Neuronal stem cell (in vitro differentiated cells): ENCODE measurements around the gene ABCD2.
A peak's percentile ranks its signal among the peaks of the same experiment; 100 is the strongest.

Experiments used
- DNase-seq: peaks from one replicate; pipeline ENCODE4 v3.0.0-alpha.2; 2013; ENCODE audit warnings: low spot score
- H2AFZ ChIP-seq: one replicate; pipeline ENCODE4 v1.6.1; 2013; ENCODE audit warnings: mild to moderate bottlenecking, low read length, inconsistent platforms
- H2AK5ac ChIP-seq: 2 replicates; pipeline ENCODE4 v1.6.1; 2013; ENCODE audit warnings: low read depth, mild to moderate bottlenecking, inconsistent platforms, low read length, moderate library complexity, mixed read lengths
- H2BK120ac ChIP-seq: 2 replicates; pipeline ENCODE4 v1.6.1; 2013; ENCODE audit warnings: low read depth, mild to moderate bottlenecking, inconsistent platforms, low read length, moderate library complexity, mixed read lengths
- H2BK12ac ChIP-seq: one replicate; pipeline ENCODE4 v1.6.1; 2013; ENCODE audit warnings: low read length, inconsistent platforms
- H2BK15ac ChIP-seq: 2 replicates; pipeline ENCODE4 v1.6.1; 2013; ENCODE audit warnings: mild to moderate bottlenecking, low read length, inconsistent platforms, mixed read lengths
- H2BK5ac ChIP-seq: one replicate; pipeline ENCODE4 v1.6.1; 2013; ENCODE audit warnings: inconsistent platforms, mild to moderate bottlenecking, low read length, moderate library complexity
- H3K14ac ChIP-seq: one replicate; pipeline ENCODE4 v1.6.1; 2013; ENCODE audit warnings: low read length, inconsistent platforms
- H3K18ac ChIP-seq: 2 replicates; pipeline ENCODE4 v1.6.1; 2013; ENCODE audit warnings: low read length, inconsistent platforms
- H3K23ac ChIP-seq: 2 replicates; pipeline ENCODE4 v1.6.1; 2013; ENCODE audit warnings: low read depth, mild to moderate bottlenecking, mixed read lengths, low read length, inconsistent platforms; ENCODE audit not compliant: poor library complexity
- H3K27ac ChIP-seq: replicated peaks from 3 replicates; pipeline ENCODE4 v1.5.1; 2013; ENCODE audit warnings: low read length, inconsistent platforms
- H3K27me3 ChIP-seq, 3 experiments: 2 replicates each; pipeline ENCODE4 v1.6.1; 2013; ENCODE audit warnings: low read length in 3 of 3, mild to moderate bottlenecking in 2 of 3, inconsistent platforms in 1 of 3, low read depth in 1 of 3, mixed read lengths in 1 of 3, moderate library complexity in 1 of 3; ENCODE audit not compliant: control insufficient read depth in 3 of 3, insufficient read depth in 3 of 3
- H3K36me3 ChIP-seq, 2 donors: replicated peaks in 1 of 2; 2 replicates each; pipeline ENCODE4 v1.6.1; 2013; ENCODE audit warnings: low read length in 2 of 2; ENCODE audit not compliant: control insufficient read depth in 2 of 2, insufficient read depth in 2 of 2
- H3K4ac ChIP-seq: 2 replicates; pipeline ENCODE4 v1.6.1; 2013; ENCODE audit warnings: inconsistent platforms, mild to moderate bottlenecking, low read length, moderate library complexity
- H3K4me1 ChIP-seq, 2 donors: 1 replicate in 1 of 2; 2 replicates in 1 of 2; pipeline ENCODE4 v1.6.1; 2013; ENCODE audit warnings: low read length in 2 of 2, low read depth in 1 of 2; ENCODE audit not compliant: control insufficient read depth in 2 of 2, insufficient read depth in 1 of 2
- H3K4me2 ChIP-seq: one replicate; pipeline ENCODE4 v1.6.1; 2013; ENCODE audit warnings: mild to moderate bottlenecking, low read length, inconsistent platforms; ENCODE audit not compliant: insufficient read depth, poor library complexity, severe bottlenecking
- H3K4me3 ChIP-seq, 2 donors: 2 replicates each; pipeline ENCODE4 v1.5.1; 2013; ENCODE audit warnings: low read length in 2 of 2, mild to moderate bottlenecking in 2 of 2, inconsistent platforms in 1 of 2, moderate library complexity in 1 of 2
- H3K79me1 ChIP-seq: one replicate; pipeline ENCODE4 v1.6.1; 2013; ENCODE audit warnings: low read depth, mild to moderate bottlenecking, inconsistent platforms, low read length, moderate library complexity
- H3K9ac ChIP-seq: one replicate; pipeline ENCODE4 v1.6.1; 2013; ENCODE audit warnings: mild to moderate bottlenecking, low read depth, low read length, inconsistent platforms; ENCODE audit not compliant: poor library complexity
- H3K9me3 ChIP-seq, 2 donors: replicated peaks in 1 of 2; 2 replicates each; pipeline versions ENCODE3 to v1.6.1; 2013; ENCODE audit warnings: low read length in 2 of 2, mild to moderate bottlenecking in 2 of 2, inconsistent platforms in 1 of 2, low read depth in 1 of 2, mixed read lengths in 1 of 2, moderate library complexity in 1 of 2; ENCODE audit not compliant: control insufficient read depth in 2 of 2, insufficient read depth in 1 of 2
- H4K8ac ChIP-seq: one replicate; pipeline ENCODE4 v1.6.1; 2013; ENCODE audit warnings: low read depth, mild to moderate bottlenecking, inconsistent platforms, low read length, moderate library complexity
- H4K91ac ChIP-seq: one replicate; pipeline ENCODE4 v1.6.1; 2013; ENCODE audit warnings: low read length, low read depth, mild to moderate bottlenecking, inconsistent platforms; ENCODE audit not compliant: poor library complexity
- WGBS, 2 donors: extraction: QIAGEN DNeasy Blood & Tissue Kit; methylation state at CpG; one replicate each; pipeline ENCODE4 v1.1.7; 2013; ENCODE audit warnings: missing lambda C conversion rate in 2 of 2, mixed read lengths in 1 of 2; ENCODE audit not compliant: insufficient read length in 2 of 2, insufficient replicate concordance in 1 of 2; ENCODE audit errors: extremely low coverage in 2 of 2; 5-methylcytosine and 5-hydroxymethylcytosine counted together

The ABCD2 gene

GRCh38 chr12:39619316-39619659, 315 bp downstream of the ABCD2 start:
- no peak overlapping the region for H3K14ac ChIP-seq
- H2BK12ac ChIP-seq: no peak overlapping the region
- H3K27ac ChIP-seq: no peak overlapping the region
- H3K27me3 ChIP-seq: no peaks in the 10 kb centered on the region
- H4K91ac ChIP-seq: no peak overlapping the region
- peak overlapping the region in 1 of 2 donors; percentile 58 for H3K4me3 ChIP-seq
- H3K4me2 ChIP-seq: peak overlapping the region; percentile 27
- H3K9me3 ChIP-seq: no peaks in the 10 kb centered on the region
- DNase-seq: no peak
- H2BK5ac ChIP-seq: no peak overlapping the region
- H3K18ac ChIP-seq: no peak overlapping the region
- H3K4me1 ChIP-seq: peaks cover 1 to 4% of the 10 kb centered on the region in 2 donors
- no peak overlapping the region for H4K8ac ChIP-seq
- peak overlapping the region; percentile 90 for H2AFZ ChIP-seq
- no peak overlapping the region for H2BK120ac ChIP-seq
- no peak overlapping the region for H3K4ac ChIP-seq
- no peaks in the 10 kb centered on the region for H3K79me1 ChIP-seq
- no peak overlapping the region for H2BK15ac ChIP-seq
- no peak overlapping the region for H3K23ac ChIP-seq
- no peaks in the 10 kb centered on the region for H3K36me3 ChIP-seq
- H2AK5ac ChIP-seq: no peak overlapping the region
- no peak overlapping the region for H3K9ac ChIP-seq
- WGBS, 2 donors: no CpG with 5 or more reads among the region's 10 CpGs

DNA sequence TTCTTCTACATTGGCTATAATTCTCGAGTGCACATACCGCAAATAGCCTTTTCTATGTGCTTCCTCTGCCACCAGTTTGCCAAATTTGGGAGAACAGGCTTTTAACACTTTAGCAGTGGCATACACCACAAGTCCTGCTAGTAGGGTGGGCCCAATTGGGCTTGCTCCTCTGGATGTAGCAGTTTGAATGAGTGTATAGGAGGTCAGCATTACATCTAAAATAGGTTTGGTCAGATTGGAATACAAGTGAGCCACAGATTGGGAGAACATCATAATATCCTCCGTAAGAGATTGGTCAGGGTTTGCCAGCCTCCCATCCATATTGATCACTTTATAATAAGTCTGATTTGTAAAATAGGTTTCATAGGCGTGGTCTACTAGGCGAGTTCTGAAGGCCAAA, 902 bp downstream of the ABCD2 start:
- Histone ChIP-seq H3K79me1 (no peaks in the 10 kb centered on the region), H3K4me3 (peak overlapping the region in 1 of 2 donors; percentile 58)
- no CpG with 5 or more reads among the region's 5 CpGs for WGBS, 2 donors

DNA sequence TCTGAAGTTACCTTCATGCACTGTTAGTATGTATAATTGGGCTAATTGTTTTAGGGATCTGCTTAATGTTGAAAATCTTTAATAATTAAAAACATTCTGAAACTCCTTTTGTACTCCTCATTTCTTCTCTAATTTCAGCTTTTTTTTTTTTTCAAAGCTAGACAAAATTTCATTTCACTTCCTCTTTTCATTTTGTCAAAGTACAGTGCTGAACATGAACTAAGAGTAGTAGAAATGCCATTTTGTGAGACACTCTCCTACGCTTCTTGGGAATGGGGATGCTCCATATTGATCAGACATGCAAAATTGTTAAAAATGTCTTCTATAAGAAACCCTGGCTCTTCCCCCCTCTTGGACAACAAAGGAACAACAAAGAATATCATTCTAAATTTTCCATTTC, 1.7 kb downstream of the ABCD2 start:
- DNase-seq: no peak
- no peak overlapping the region for H2BK5ac ChIP-seq
- H3K18ac ChIP-seq: no peak overlapping the region
- H2BK120ac ChIP-seq: no peak overlapping the region
- no peak overlapping the region for H2BK15ac ChIP-seq
- H3K36me3 ChIP-seq: no peaks in the 10 kb centered on the region
- H3K27ac ChIP-seq: no peak overlapping the region
- no peak overlapping the region for H4K91ac ChIP-seq
- H2AK5ac ChIP-seq: no peak overlapping the region
- H3K4me2 ChIP-seq: no peak overlapping the region
- H3K9me3 ChIP-seq: no peaks in the 10 kb centered on the region
- no peak overlapping the region for H2AFZ ChIP-seq
- H3K79me1 ChIP-seq: no peaks in the 10 kb centered on the region
- H4K8ac ChIP-seq: no peak overlapping the region
- no peak overlapping the region for H2BK12ac ChIP-seq
- no peak overlapping the region for H3K4ac ChIP-seq
- WGBS, 2 donors: no CpG with 5 or more reads among the region's 1 CpG
- H3K23ac ChIP-seq: no peak overlapping the region
- no peaks in the 10 kb centered on the region for H3K27me3 ChIP-seq
- no peak overlapping the region for H3K9ac ChIP-seq
- H3K4me1 ChIP-seq: peaks cover 1 to 4% of the 10 kb centered on the region in 2 donors
- H3K4me3 ChIP-seq: no peak overlapping the region
- no peak overlapping the region for H3K14ac ChIP-seq

More for the DNA sequence above, 902 bp downstream of the ABCD2 start:
- no peaks in the 10 kb centered on the region for H3K36me3 ChIP-seq
- H2AK5ac ChIP-seq: no peak overlapping the region
- H3K4me2 ChIP-seq: no peak overlapping the region
- H3K27me3 ChIP-seq: no peaks in the 10 kb centered on the region
- DNase-seq: no peak
- no peak overlapping the region for H2BK15ac ChIP-seq
- no peak overlapping the region for H2BK5ac ChIP-seq
- no peaks in the 10 kb centered on the region for H3K9me3 ChIP-seq
- H4K91ac ChIP-seq: no peak overlapping the region
- H2AFZ ChIP-seq: peak overlapping the region; percentile 90
- H3K27ac ChIP-seq: no peak overlapping the region
- no peak overlapping the region for H3K23ac ChIP-seq
- no peak overlapping the region for H3K18ac ChIP-seq
- no peak overlapping the region for H2BK12ac ChIP-seq
- H3K14ac ChIP-seq: no peak overlapping the region
- H3K4me1 ChIP-seq: peaks cover 1 to 4% of the 10 kb centered on the region in 2 donors
- no peak overlapping the region for H3K9ac ChIP-seq
- H3K4ac ChIP-seq: no peak overlapping the region
- no peak overlapping the region for H4K8ac ChIP-seq
- H2BK120ac ChIP-seq: no peak overlapping the region

DNA sequence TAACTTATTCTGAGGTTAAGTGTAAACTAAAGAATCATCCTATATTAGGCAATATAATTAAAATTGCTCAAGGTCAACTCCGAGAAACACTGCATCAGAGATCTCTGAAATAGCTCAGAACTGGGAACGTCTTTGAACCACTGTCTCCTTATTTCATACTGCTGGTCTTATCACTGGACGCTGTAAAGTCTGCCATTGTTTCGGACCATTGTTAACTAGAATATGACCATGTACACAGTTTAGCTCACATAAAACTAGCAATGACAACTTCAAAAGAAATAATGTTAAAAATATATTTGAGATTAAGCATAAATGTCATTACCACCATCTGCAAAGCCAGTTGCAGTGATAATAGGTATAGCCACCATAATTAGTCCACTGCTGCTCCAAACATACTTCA, 2.9 kb downstream of the ABCD2 start:
- Histone ChIP-seq H3K23ac (no peak overlapping the region), H2BK5ac (no peak overlapping the region), H3K36me3 (no peaks in the 10 kb centered on the region), H3K9me3 (no peaks in the 10 kb centered on the region), H3K4ac (no peak overlapping the region), H3K4me1 (peaks cover 1 to 4% of the 10 kb centered on the region in 2 donors), H2AK5ac (no peak overlapping the region), H3K9ac (no peak overlapping the region), H3K14ac (no peak overlapping the region), H2BK12ac (no peak overlapping the region), H3K79me1 (no peaks in the 10 kb centered on the region), H3K4me2 (no peak overlapping the region), H4K91ac (no peak overlapping the region), H2BK15ac (no peak overlapping the region), H2AFZ (no peak overlapping the region), H3K27ac (no peak overlapping the region), H3K18ac (no peak overlapping the region), H4K8ac (no peak overlapping the region), H3K4me3 (no peak overlapping the region), H3K27me3 (no peaks in the 10 kb centered on the region), H2BK120ac (no peak overlapping the region)
- WGBS, 2 donors: no CpG with 5 or more reads among the region's 4 CpGs
- no peak for DNase-seq
